H1 (cell line): ENCODE measurements around the gene PRPF4.

ENCODE experiments used
- CHD2 ChIP-seq: IDR thresholded peaks from 2 replicates; pipeline ENCODE4 v1.6.1; 2012; ENCODE audit warnings: low read length, improper control_type of control experiment
- EGR1 ChIP-seq: IDR thresholded peaks from 2 replicates; pipeline ENCODE4 v1.6.1; 2011; ENCODE audit warnings: low read depth, low read length, borderline replicate concordance
- JUND ChIP-seq: IDR thresholded peaks from 2 replicates; pipeline ENCODE4 v1.6.1; 2011; ENCODE audit warnings: mild to moderate bottlenecking, improper control_type of control experiment, low read length
- MAX ChIP-seq: IDR thresholded peaks from 2 replicates; pipeline ENCODE4 v1.6.1; 2012; ENCODE audit warnings: inconsistent platforms
- POLR2A ChIP-seq, 2 experiments: IDR thresholded peaks; 1 replicate in 1 of 2; 2 replicates in 1 of 2; pipeline ENCODE4 v1.6.1; 2011; ENCODE audit warnings: low read depth in 2 of 2, low read length in 2 of 2, mild to moderate bottlenecking in 2 of 2; ENCODE audit errors: control extremely low read depth in 1 of 2
- RAD21 ChIP-seq, 2 experiments: IDR thresholded peaks in 1 of 2; conservative IDR thresholded peaks in 1 of 2; 2 replicates each; pipeline ENCODE4 v1.6.1; 2011; ENCODE audit warnings: low read depth in 2 of 2, low read length in 2 of 2, improper control_type of control experiment in 1 of 2, inconsistent platforms in 1 of 2, mild to moderate bottlenecking in 1 of 2, moderate library complexity in 1 of 2
- RBBP5 ChIP-seq: IDR thresholded peaks from 2 replicates; pipeline ENCODE4 v1.7.1; 2012; ENCODE audit warnings: low read depth, mild to moderate bottlenecking, inconsistent platforms, low read length, moderate library complexity, borderline replicate concordance
- SP1 ChIP-seq: IDR thresholded peaks from 2 replicates; pipeline ENCODE4 v1.6.1; 2011; ENCODE audit warnings: low read depth, low read length
- SRF ChIP-seq: IDR thresholded peaks from 2 replicates; pipeline ENCODE4 v1.6.1; 2011; ENCODE audit warnings: mild to moderate bottlenecking, low read depth, low read length, moderate library complexity
- TBP ChIP-seq: IDR thresholded peaks from 2 replicates; pipeline ENCODE4 v1.6.1; 2011; ENCODE audit warnings: low read depth, low read length, improper control_type of control experiment
- TCF12 ChIP-seq: IDR thresholded peaks from 2 replicates; pipeline ENCODE4 v1.6.1; 2011; ENCODE audit warnings: low read depth, mild to moderate bottlenecking, low read length
- TEAD4 ChIP-seq: IDR thresholded peaks from 2 replicates; pipeline ENCODE4 v1.6.1; 2012; ENCODE audit warnings: low read depth, low read length, inconsistent platforms, mixed read lengths
- YY1 ChIP-seq: IDR thresholded peaks from 2 replicates; pipeline ENCODE4 v1.6.1; 2011; ENCODE audit warnings: low read depth, mild to moderate bottlenecking, low read length
- TF ChIP-seq, protein P1 (sequence below), 3 experiments: IDR thresholded peaks; 1 replicate in 2 of 3; 2 replicates in 1 of 3; pipeline versions ENCODE4 v1.5.1 to v1.6.1; 2011; ENCODE audit warnings: low read length in 3 of 3, mild to moderate bottlenecking in 3 of 3, inconsistent platforms in 2 of 3, low read depth in 1 of 3, moderate library complexity in 1 of 3; ENCODE audit not compliant: insufficient read depth in 1 of 3; ENCODE audit errors: control extremely low read depth in 1 of 3

- no peak for TF ChIP-seq SP1
- TF ChIP-seq, protein P1, sequence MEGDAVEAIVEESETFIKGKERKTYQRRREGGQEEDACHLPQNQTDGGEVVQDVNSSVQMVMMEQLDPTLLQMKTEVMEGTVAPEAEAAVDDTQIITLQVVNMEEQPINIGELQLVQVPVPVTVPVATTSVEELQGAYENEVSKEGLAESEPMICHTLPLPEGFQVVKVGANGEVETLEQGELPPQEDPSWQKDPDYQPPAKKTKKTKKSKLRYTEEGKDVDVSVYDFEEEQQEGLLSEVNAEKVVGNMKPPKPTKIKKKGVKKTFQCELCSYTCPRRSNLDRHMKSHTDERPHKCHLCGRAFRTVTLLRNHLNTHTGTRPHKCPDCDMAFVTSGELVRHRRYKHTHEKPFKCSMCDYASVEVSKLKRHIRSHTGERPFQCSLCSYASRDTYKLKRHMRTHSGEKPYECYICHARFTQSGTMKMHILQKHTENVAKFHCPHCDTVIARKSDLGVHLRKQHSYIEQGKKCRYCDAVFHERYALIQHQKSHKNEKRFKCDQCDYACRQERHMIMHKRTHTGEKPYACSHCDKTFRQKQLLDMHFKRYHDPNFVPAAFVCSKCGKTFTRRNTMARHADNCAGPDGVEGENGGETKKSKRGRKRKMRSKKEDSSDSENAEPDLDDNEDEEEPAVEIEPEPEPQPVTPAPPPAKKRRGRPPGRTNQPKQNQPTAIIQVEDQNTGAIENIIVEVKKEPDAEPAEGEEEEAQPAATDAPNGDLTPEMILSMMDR (IDR thresholded peaks at IDR 0.05; ENCODE audit: control extremely low read depth in 1 of 3, insufficient read depth in 1 of 3, low read depth in 1 of 3, low read length in 3 of 3): no peak
- no peak for TF ChIP-seq MAX
- no peak for TF ChIP-seq JUND
- TF ChIP-seq POLR2A (IDR thresholded peaks at IDR 0.05; ENCODE audit: control extremely low read depth in 1 of 2, low read depth in 2 of 2, low read length in 2 of 2): no peak
- no peak for TF ChIP-seq CHD2
- no peak for TF ChIP-seq TCF12
- TF ChIP-seq SRF: no peak
- no peak for TF ChIP-seq TBP
- TF ChIP-seq RBBP5: no peak
- no peak for TF ChIP-seq RAD21 (IDR thresholded peaks at IDR 0.05 in 1 of 2, conservative IDR thresholded peaks at IDR 0.05 in 1 of 2; ENCODE audit: low read depth in 2 of 2, low read length in 2 of 2)
- no peak for TF ChIP-seq EGR1
- TF ChIP-seq YY1: no peak
- no peak for TF ChIP-seq TEAD4
Observed at GRCh38 chr9:113250807-113251206, 24.7 kb upstream of the PRPF4 start.
